Activated T-cell treated with anti-CD3 and anti-CD28 coated beads, Interleukin-2, amount 50 U/mL, for 48 hours (primary cell): ENCODE measurements around the gene OR1E2.

Source experiments
- DNase-seq, 2 experiments: peaks; one replicate each; pipeline ENCODE4 v3.0.0-alpha.2; 2020

Gene OR1E2

DNA sequence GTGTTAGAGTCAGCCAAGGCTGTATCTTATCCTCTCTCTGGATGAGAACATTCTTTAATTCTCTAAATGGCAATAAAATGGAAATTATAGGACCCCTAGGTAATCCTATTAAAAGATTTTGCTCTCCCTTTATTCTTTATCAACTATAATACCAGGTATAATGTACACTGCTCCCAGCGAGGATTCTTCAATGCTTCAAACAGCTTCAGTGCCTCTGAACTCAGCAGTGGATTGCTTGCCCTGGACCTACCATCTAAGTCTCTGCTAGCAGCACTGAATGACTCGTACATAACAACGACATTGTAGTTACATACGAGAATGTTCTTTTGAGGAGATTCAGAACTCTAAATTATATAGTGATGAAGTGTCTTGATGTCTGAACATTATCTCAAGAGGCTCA is 43.9 kb downstream of the OR1E2 start:
- DNase-seq = no peak

DNA sequence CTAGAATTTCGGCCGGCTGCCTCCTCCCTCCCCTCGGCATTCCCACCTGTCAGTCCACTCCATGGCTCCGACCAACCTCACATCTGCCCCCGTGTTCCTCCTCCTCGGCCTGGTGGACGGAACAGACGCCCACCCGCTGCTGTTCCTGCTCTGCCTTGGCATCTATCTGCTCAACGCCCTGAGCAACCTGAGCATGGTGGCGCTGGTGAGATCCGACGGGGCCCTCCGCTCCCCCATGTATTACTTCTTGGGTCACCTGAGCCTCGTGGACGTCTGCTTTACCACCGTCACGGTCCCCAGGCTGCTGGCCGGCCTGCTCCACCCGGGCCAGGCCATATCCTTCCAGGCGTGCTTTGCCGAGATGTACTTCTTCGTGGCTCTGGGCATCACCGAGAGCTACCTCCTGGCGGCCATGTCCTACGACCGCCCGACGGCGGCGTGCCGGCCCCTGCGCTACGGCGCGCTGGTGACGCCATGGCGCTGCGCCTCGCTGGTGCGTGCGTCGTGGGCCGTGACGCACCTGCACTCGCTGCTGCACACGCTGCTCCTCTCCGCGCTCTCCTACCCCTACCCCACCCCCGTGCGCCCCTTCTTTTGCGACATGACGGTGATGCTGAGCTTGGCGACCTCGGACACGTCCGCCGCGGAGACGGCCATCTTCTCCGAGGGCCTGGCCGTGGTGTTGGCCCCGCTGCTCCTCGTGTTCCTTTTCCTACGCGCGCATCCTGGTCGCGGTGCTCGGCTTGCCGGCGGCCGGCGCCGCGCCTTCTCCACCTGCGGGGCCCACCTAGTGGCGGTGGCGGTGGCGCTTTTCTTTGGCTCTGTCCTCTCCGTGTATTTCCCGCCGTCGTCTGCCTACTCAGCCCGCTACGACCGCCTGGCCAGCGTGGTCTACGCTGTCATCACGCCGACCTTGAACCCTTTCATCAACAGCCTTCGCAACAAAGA is 47.5 kb downstream of the OR1E2 start, which contains the start of gene OR3A2:
TSS of gene OR3A2 (minus strand) at position 440 of the 948 bp plus-strand sequence.
- DNase-seq = peak in 1 of 2 experiments; percentile 29
